Activated T-cell treated with anti-CD3 and anti-CD28 coated beads, Interleukin-2, amount 50 U/mL, for 4 hours (primary cell): ENCODE results near the gene LEMD1. TPM values are rescaled to one million over a fixed set of nuclear protein-coding genes. Genes with fewer than 3 reads are reported as not detected.
A peak's percentile ranks its signal among the peaks of the same experiment; 100 is the strongest.

ENCODE experiments used
- ATAC-seq, 2 donors: fragments of 200-7000 bp; cut with Tn5 transposase; one replicate each; pipeline ENCODE4 v1.10.0; 2021
- DNase-seq: peaks from one replicate; pipeline ENCODE4 v3.0.0-alpha.2; 2020
- H3K27me3 Mint-ChIP-seq: one replicate; pipeline ENCODE4 v1.8.0; 2021; ENCODE audit warnings: low read depth, mixed read lengths
- H3K36me3 Mint-ChIP-seq: one replicate; pipeline ENCODE4 v1.8.0; 2022; ENCODE audit warnings: mixed read lengths; ENCODE audit not compliant: insufficient read depth
- H3K4me1 Mint-ChIP-seq: one replicate; pipeline ENCODE4 v1.8.0; 2021; ENCODE audit warnings: low read depth, mixed read lengths
- H3K4me3 Mint-ChIP-seq: one replicate; pipeline ENCODE4 v1.8.0; 2021; ENCODE audit warnings: mild to moderate bottlenecking, moderate library complexity, mixed read lengths
- H3K9me3 Mint-ChIP-seq: one replicate; pipeline ENCODE4 v1.8.0; 2021; ENCODE audit warnings: mixed read lengths
- total RNA-seq, 3 donors: library from RNA; stranded (reverse); gene quantifications; one replicate each; pipeline ENCODE4 v1.2.1, GENCODE V29; 2021

LEMD1 gene
- total RNA-seq, 3 donors from 2014 or later, result 0.74 TPM; not detected in 2

DNA sequence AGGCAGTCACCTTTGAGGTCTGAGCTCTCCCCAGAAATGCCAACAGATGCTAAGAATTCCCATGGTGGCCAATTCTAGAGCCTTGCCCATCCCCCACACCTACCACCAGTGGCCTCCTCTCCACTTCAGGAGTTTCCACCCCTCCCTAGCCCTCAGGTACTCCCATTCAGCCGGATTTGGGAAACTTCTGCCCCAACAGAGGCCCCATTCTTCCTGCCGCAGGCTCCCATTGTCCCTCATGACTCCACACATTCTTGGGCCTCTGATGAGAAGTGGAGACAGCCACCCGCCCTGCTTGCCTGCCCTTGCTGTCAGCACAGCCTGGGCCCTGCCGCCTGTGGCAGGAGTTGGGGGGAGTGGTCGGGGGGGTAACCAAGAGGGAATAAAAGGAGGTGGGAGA, 29.3 kb upstream of the LEMD1 start:
- Mint-ChIP-seq H3K27me3 (peaks cover 51% of the 10 kb centered on the region), H3K9me3 (no peaks in the 10 kb centered on the region), H3K4me1 (peaks cover 7% of the 10 kb centered on the region), H3K36me3 (no peaks in the 10 kb centered on the region), H3K4me3 (no peak overlapping the region)
- ATAC-seq (no peak), DNase-seq (no peak)

DNA sequence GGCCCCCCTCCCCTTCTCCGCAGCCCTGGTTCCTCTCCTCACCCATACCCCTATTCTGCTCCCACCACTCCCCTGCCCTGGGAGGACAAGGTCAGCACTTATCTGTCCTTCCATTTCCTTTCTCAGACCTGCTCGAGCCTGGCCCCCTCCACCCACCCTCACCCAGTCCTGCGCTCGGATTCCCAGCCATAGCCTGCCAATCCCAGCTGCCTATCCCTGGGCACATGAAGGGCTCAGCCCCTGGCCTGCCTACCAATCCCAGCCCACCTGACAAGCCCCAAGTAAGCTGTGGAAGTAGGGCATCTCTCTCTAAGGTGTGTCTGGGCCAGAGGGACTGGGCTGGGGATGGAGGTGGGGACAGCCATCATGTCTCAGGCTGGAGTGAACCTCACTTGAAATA, 28.6 kb upstream of the LEMD1 start:
- no peaks in the 10 kb centered on the region for H3K36me3 Mint-ChIP-seq
- no peaks in the 10 kb centered on the region for H3K9me3 Mint-ChIP-seq
- no peak overlapping the region for H3K4me3 Mint-ChIP-seq
- H3K27me3 Mint-ChIP-seq, result peaks cover 45% of the 10 kb centered on the region
- H3K4me1 Mint-ChIP-seq, result peaks cover 3% of the 10 kb centered on the region
- ATAC-seq, result no peak
- no peak for DNase-seq

DNA sequence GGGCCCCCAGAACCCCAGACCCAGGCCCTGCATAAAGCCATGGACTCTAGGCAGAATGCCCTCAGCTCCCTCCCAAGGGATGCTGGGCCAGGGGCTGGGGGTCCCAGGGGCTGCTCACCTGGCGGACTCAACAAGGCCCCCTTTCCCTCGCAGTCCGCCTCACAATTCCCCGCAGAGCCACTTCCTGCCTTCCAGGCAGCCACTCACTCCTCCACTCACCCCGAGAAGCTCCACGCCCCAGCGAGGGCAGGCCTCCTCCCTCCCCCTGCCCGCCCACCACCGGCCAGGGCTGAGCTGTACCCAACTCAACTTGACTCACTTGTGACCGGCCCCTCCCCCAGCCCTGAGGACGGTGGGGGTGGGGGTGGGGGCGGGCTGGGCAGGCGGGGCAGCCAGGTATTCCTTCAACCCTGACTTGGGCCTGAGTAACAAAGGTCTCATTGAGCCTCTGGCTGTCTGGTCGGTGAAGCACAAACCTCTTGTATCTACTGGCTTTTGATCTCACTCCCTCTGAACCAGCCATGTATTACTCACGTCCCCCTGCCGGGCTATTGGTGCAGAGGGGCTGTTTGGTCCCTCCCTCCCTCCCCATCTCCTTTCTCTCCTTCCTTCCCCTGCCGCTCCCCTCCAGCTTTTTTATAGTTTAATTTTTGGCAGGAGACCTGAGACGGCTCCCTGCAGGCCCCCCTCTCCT, 28.0 kb upstream of the LEMD1 start:
- DNase-seq, result peak; percentile 10
- no peaks in the 10 kb centered on the region for H3K36me3 Mint-ChIP-seq
- H3K27me3 Mint-ChIP-seq, result peaks cover 41% of the 10 kb centered on the region
- no peaks in the 10 kb centered on the region for H3K9me3 Mint-ChIP-seq
- H3K4me1 Mint-ChIP-seq, result peaks cover 3% of the 10 kb centered on the region
- peak overlapping the region; percentile 37 for H3K4me3 Mint-ChIP-seq
- peak; percentile 76 to 86 for ATAC-seq

DNA sequence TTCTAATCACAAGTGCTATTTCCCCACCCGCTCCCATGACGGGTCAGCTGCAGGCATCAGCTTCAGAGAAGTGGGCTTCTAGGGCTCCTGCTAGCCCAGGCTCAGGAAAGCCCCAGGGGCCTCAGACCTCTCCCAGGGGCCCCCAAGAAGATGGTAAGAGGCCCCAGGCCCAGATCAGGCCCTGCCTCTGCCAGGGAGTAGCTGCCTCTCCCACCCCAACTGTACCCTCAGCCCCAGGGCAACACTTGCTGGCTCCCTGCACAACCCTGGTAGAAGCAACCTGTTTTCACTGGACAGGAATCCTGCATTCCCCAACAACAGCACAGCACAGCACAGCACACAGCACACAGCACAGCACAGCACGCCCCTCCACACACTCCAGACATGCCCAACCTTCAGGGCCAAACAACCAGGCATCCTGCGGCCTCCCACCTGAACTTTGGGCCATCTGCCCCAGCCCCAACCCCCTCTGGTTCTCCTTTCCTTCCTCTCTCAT, 27.4 kb upstream of the LEMD1 start:
- H3K4me1 Mint-ChIP-seq, result peaks cover 3% of the 10 kb centered on the region

DNA sequence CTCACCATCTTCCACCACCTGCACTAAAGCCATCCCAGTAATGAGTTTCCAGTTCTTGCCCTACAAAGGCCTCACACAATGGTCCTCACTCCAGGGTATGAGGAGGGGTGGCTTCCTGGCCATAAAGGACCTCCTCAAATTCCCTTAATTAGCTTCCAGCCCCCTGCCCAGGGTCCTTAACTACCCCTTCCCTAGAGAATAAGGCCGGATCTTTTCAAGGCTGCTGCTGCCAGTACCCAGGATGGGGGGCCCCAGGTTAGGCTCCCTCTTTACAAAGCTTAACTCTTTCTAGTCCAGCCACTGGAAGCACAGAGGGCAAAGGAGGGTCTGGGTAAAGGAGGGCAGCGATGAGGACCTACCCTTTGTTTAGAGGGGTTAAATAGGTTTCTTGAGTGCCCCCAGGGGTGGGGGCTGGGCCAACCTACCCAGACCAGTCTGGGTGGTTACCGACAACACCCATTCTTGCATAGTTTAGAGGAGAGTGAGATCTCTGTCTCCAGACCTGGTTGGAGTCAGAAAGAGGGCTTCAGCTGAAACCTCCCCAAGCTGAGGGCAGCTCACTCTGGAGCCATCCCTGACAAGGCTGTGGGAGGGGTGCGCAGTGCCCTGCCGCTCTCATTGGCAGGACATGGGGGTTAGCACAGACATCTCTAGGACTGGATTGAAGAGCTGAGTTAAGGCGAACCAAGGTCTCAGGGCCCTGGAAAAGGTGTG, 26.8 kb upstream of the LEMD1 start:
- Mint-ChIP-seq H3K4me3 (no peak overlapping the region), H3K4me1 (peaks cover 3% of the 10 kb centered on the region), H3K27me3 (peaks cover 29% of the 10 kb centered on the region), H3K9me3 (no peaks in the 10 kb centered on the region), H3K36me3 (no peaks in the 10 kb centered on the region)
- ATAC-seq, result no peak
- DNase-seq, result no peak

More for the DNA sequence above, 27.4 kb upstream of the LEMD1 start:
- no peaks in the 10 kb centered on the region for H3K36me3 Mint-ChIP-seq
- peak overlapping the region; percentile 37 for H3K4me3 Mint-ChIP-seq
- no peaks in the 10 kb centered on the region for H3K9me3 Mint-ChIP-seq
- DNase-seq, result no peak
- ATAC-seq, result no peak
- H3K27me3 Mint-ChIP-seq, result peaks cover 35% of the 10 kb centered on the region

DNA sequence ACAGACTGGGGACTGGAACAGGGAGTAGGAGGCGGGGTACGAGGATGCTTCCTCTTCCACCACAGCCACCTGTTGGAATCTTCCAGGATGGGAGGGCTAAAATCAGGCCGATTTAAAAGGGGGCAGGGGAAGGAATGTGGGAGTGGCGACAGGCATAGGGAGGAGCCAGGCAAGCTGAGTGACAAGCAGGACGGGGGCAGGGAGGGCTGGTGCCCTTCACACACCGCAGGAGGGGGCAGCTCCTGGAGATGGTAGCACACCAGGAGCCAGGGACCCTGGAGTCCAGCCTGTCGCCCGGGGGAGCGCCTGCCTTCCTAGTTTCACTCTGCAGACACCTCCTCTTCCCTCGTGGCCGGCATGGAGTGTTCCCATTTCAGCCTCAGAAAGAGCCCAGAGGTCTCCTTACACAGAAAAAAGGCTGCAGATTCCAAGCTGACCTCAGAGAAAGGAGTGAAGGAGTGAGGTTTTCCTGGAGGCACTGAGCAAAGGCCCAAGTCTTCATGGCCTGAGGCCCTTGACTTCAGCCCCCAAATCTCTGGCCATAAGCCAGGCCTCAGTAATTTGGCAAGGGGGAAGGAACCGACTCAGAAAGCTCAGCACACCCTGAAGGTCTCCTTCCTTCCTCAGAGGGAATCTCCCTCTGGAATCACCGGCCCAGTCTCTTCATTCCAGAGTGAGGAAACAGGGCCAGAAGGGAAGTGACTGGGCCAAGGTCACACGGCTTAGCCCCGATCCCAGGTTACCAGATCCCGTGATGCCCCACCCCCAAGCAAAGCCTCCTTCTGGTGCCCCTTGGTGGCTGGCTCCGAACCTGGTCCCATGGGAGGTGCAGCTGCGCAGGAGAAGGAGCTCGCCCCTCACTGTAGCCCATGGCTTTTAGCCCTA, 25.8 kb upstream of the LEMD1 start:
- H3K4me1 Mint-ChIP-seq, result peaks cover 3% of the 10 kb centered on the region
- peaks cover 19% of the 10 kb centered on the region for H3K27me3 Mint-ChIP-seq
- H3K36me3 Mint-ChIP-seq, result no peaks in the 10 kb centered on the region
- DNase-seq, result no peak
- no peak for ATAC-seq
- H3K4me3 Mint-ChIP-seq, result no peak overlapping the region
- H3K9me3 Mint-ChIP-seq, result no peaks in the 10 kb centered on the region

DNA sequence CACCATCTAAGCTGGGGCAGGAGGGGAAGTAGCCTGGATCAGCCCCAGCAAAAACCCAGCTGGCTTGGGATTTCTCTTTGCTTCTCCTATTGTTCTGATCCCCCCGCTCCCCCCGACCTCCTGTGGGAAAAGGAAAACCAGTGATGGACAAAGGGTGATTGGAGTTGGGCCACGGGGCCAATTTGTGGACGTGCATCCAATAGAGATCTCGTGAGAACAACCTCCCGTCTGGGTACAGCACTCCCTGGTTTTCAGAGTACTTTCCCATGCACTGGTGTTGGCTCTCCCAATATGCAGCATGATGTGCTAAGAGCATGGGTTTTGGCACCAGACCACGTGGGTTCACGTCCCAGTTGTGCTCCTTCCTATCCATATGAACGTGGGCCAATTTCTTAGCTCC, 25.0 kb upstream of the LEMD1 start:
- H3K9me3 Mint-ChIP-seq, result no peaks in the 10 kb centered on the region

DNA sequence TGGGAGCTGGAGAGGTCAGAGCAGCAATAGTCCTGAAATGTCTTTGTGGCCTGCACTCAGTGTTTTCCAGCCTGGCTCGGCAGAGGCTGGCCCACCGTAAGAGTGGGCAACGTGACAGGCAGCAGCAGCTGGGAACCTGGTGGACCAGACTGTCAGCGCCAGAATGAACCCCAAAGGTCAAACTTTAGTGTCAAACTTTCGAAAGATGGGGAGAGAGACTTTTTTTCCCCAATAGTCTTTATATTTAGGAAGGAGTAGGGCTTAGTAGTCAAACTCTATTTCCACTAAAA, 23.7 kb upstream of the LEMD1 start:
- no peak for ATAC-seq
- Mint-ChIP-seq H3K4me3 (no peak overlapping the region), H3K4me1 (peaks cover 17% of the 10 kb centered on the region), H3K36me3 (no peaks in the 10 kb centered on the region), H3K9me3 (no peaks in the 10 kb centered on the region), H3K27me3 (peaks cover 2% of the 10 kb centered on the region)
- no peak for DNase-seq

More for the DNA sequence above, 25.0 kb upstream of the LEMD1 start:
- ATAC-seq, result no peak
- peaks cover 5% of the 10 kb centered on the region for H3K4me1 Mint-ChIP-seq
- no peaks in the 10 kb centered on the region for H3K36me3 Mint-ChIP-seq
- no peak overlapping the region for H3K4me3 Mint-ChIP-seq
- H3K27me3 Mint-ChIP-seq, result peaks cover 13% of the 10 kb centered on the region
- DNase-seq, result no peak

DNA sequence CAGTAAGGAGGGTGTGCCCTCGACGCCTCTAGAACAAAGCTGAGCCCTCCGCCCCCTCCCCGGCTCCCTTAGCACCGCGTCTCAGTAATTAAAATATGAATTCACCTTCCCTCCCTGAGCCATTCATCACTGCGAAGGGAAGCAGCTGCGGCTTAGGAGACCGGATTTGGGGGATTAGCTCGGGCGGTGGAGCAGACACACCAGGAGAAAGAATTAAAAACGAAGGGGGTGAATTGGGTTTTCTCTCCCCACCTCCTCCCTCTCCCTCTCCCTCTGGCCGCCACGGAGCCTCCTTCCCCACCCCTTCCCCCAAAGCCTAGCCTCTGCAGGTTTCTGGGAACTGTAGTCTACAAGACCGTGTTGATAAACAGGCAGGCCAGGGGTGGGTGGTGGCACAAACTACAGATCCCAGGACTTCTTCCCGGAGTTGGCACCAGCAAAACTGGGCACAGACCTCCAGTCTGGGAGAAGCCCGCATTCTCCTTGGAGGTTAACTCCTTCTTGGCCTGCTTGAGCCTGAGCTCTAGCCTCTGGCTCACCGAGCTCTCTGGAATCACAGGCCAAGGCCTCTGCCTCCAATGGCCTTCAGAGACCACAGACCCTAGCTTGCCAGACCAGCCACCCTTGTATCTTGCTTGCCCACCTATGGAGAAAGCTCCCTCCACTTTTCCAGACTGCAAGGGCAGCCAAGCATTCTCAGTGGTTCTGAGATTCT, 23.2 kb upstream of the LEMD1 start:
- ATAC-seq (no peak), DNase-seq (no peak)
- Mint-ChIP-seq H3K4me1 (peaks cover 22% of the 10 kb centered on the region), H3K27me3 (no peaks in the 10 kb centered on the region), H3K4me3 (no peak overlapping the region), H3K9me3 (no peaks in the 10 kb centered on the region), H3K36me3 (no peaks in the 10 kb centered on the region)

DNA sequence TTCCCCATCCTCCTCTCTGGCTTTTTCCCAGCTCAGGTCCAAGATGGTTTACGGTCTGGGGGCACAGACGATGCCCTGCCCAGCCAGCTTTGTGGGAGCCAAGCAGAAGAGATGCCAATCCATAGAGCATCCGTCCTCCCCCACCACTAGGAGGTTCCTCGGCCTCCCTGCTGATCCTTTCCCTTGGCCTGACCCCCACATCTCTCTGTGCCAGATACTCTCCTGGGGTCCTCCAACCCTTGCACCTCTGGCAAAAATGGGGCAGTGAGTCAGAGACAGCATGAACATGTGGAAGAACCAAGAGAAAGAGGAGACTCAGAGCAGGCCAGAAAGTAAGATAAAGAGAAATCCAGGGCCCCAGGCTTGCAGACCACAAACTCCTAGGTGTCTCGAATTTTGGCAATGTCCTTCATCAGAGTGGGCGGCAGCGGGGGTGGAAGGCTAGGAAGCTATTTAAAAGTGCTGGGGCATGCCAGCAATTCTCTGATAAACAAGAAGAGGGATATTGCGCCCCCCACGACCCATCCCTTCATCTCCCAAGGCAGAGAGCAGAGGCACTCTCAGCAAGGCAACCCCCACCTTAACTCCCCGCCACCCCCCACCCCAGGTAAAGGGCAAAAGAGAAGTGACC, 22.6 kb upstream of the LEMD1 start:
- Mint-ChIP-seq H3K9me3 (no peaks in the 10 kb centered on the region), H3K4me1 (peaks cover 25% of the 10 kb centered on the region), H3K36me3 (no peaks in the 10 kb centered on the region), H3K4me3 (no peak overlapping the region), H3K27me3 (no peaks in the 10 kb centered on the region)
- ATAC-seq (no peak), DNase-seq (no peak)

DNA sequence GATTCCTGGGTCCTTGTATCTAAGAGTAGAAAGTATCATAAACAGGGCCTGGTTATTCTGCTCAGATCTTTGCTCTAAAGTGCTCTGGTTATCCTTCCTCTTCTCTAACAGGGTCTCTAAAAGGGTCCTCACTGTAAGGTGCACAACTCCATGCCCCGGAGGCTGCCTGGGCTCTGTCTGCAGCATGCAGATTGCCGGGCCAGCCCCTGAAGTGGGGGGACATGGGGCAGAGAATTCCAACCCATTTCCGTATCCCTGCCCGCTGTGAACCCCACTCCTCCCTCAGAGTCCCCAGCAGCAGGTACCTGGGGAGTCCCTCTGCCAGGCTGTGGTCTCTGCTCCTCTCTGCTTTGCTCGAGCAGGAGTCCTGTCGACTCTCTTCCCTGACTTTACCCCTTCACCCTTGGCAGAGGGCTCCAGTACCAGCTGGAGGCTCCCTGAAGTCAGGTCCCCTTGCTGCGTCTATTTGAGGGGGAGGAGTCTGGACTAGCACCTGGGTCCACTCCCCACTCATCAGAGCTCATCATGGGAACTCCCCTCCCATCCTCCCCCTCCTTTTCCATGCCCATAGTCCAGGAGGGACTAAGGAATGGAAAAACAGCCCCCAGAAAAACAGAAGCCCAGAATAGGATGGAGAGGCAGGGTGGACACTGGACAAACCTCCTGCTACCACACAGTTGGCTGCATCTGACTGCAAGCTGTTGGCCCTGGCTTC, 21.9 kb upstream of the LEMD1 start:
- no peak for DNase-seq
- no peaks in the 10 kb centered on the region for H3K9me3 Mint-ChIP-seq
- no peaks in the 10 kb centered on the region for H3K36me3 Mint-ChIP-seq
- H3K4me3 Mint-ChIP-seq, result no peak overlapping the region
- H3K27me3 Mint-ChIP-seq, result no peaks in the 10 kb centered on the region
- ATAC-seq, result no peak
- H3K4me1 Mint-ChIP-seq, result peaks cover 25% of the 10 kb centered on the region

DNA sequence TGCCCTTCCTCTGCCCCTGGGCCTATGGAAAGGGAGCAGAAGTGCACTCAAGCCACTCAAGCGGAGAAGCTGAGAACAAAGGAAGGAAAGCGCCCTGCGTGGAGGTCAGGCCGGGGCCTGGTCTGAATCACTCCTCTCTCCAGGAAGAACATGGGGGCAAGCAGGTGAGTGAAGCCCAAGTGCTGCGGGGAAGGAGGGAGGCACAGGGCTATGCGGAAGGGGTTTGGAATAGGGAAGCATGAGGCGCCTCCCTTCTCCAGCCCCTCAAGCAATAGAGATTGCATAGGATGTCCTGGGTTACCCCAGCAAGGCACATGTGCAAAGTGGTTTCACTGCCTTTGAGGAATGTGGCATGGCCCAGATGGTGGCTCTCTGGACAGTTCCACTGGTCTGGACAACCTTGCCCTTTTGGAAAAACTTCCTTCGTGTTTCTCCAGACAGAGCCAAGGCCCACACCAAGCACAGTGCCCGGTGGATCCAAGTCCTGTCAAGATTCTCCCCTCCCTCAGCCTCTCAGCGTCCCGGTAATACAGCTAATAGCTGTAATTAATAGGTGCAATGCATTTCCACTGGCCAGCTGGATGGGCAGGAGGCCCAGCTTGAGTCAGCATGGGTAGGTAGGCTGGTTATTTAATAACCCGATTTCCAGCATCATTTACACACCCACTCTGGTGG, 20.3 kb upstream of the LEMD1 start:
- no peaks in the 10 kb centered on the region for H3K27me3 Mint-ChIP-seq
- peaks cover 25% of the 10 kb centered on the region for H3K4me1 Mint-ChIP-seq
- no peaks in the 10 kb centered on the region for H3K9me3 Mint-ChIP-seq
- DNase-seq (no peak), ATAC-seq (no peak)
- no peak overlapping the region for H3K4me3 Mint-ChIP-seq
- no peaks in the 10 kb centered on the region for H3K36me3 Mint-ChIP-seq

DNA sequence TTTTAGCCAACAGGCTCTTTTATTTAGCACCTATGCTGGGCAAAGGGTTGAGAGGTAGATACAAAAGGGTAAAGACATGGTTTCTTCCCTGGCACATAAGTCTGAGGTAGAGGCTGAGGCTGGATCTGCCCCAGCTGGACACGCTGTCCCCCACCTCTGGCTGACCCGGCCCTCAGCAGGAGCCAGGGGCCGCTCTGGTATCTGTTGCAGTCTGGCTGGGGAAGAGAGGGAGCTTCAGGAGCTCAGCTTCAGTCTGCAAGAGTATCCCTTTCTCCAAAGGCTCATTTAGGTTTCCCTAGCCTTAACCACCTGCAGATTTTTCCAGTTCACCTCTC, 19.8 kb upstream of the LEMD1 start:
- no peak for ATAC-seq
- DNase-seq, result no peak
- Mint-ChIP-seq H3K9me3 (no peaks in the 10 kb centered on the region), H3K27me3 (no peaks in the 10 kb centered on the region), H3K4me1 (peaks cover 25% of the 10 kb centered on the region), H3K4me3 (no peak overlapping the region), H3K36me3 (no peaks in the 10 kb centered on the region)
